ENCODE measurements around the gene BLOC1S1.

BLOC1S1 gene

GRCh38 chr12:55671746-55672145 is 44.1 kb upstream of the BLOC1S1 start:
- no peak for TF ChIP-seq FOXM1 (IDR thresholded peaks at IDR 0.05; ENCODE audit: borderline replicate concordance, low read depth)
- no peak for TF ChIP-seq TEAD4 (IDR thresholded peaks at IDR 0.05)

GRCh38 chr12:55673638-55674037 is 42.2 kb upstream of the BLOC1S1 start:
- TF ChIP-seq TCF12 (IDR thresholded peaks at IDR 0.05; ENCODE audit: low read depth): no peak

- TF ChIP-seq FOXM1 (IDR thresholded peaks at IDR 0.05; ENCODE audit: borderline replicate concordance, low read depth) (no peak), TCF12 (IDR thresholded peaks at IDR 0.05; ENCODE audit: low read depth) (no peak), ZBTB7A (IDR thresholded peaks at IDR 0.05; ENCODE audit: low read depth) (no peak), REST (IDR thresholded peaks at IDR 0.05; ENCODE audit: low read depth) (no peak), YY1 (IDR thresholded peaks at IDR 0.05; ENCODE audit: low read depth) (no peak), MAX (IDR thresholded peaks at IDR 0.05) (no peak), RAD21 (IDR thresholded peaks at IDR 0.05; ENCODE audit: low read depth) (no peak), TEAD4 (IDR thresholded peaks at IDR 0.05) (no peak), EGR1 (IDR thresholded peaks at IDR 0.05) (no peak)
Observed at GRCh38 chr12:55675666-55676065, 40.2 kb upstream of the BLOC1S1 start.

- no peak for TF ChIP-seq MAX (IDR thresholded peaks at IDR 0.05)
- no peak for TF ChIP-seq FOXM1 (IDR thresholded peaks at IDR 0.05; ENCODE audit: borderline replicate concordance, low read depth)
Observed at GRCh38 chr12:55676707-55677106, 39.1 kb upstream of the BLOC1S1 start.

GRCh38 chr12:55679691-55680090 is 36.2 kb upstream of the BLOC1S1 start:
- TF ChIP-seq MAX (IDR thresholded peaks at IDR 0.05): no peak
- TF ChIP-seq YY1 (IDR thresholded peaks at IDR 0.05; ENCODE audit: low read depth): no peak

- TF ChIP-seq YY1 (IDR thresholded peaks at IDR 0.05; ENCODE audit: low read depth) (peak; percentile 27; the same call in 1 of the 2 replicates), NFIC (IDR thresholded peaks at IDR 0.05) (peak; percentile 62; the same call in 1 of the 2 replicates), EP300 (IDR thresholded peaks at IDR 0.05; ENCODE audit: borderline replicate concordance) (peak; percentile 38; the same call in 1 of the 2 replicates), REST (IDR thresholded peaks at IDR 0.05; ENCODE audit: low read depth) (no peak), USF1 (IDR thresholded peaks at IDR 0.05) (no peak), EGR1 (IDR thresholded peaks at IDR 0.05) (peak; percentile 97), TEAD4 (IDR thresholded peaks at IDR 0.05) (peak; percentile 91), ZBTB7A (IDR thresholded peaks at IDR 0.05; ENCODE audit: low read depth) (peak; percentile 91), CREB1 (IDR thresholded peaks at IDR 0.05; ENCODE audit: low read depth) (no peak), TAF1 (IDR thresholded peaks at IDR 0.05; ENCODE audit: low read depth) (peak; percentile 55; the same call in 1 of the 2 replicates), MAX (IDR thresholded peaks at IDR 0.05) (no peak; the same call in 1 of the 2 replicates), FOXM1 (IDR thresholded peaks at IDR 0.05; ENCODE audit: borderline replicate concordance, low read depth) (peak; percentile 53; the same call in 1 of the 2 replicates), RAD21 (IDR thresholded peaks at IDR 0.05; ENCODE audit: low read depth) (peak; percentile 54), TCF12 (IDR thresholded peaks at IDR 0.05; ENCODE audit: low read depth) (peak; percentile 70; the same call in 1 of the 2 replicates), CEBPB (IDR thresholded peaks at IDR 0.05) (0 out of 2 replicates have a peak, but pooled peaks have one; percentile 24)
Observed at GRCh38 chr12:55681142-55682077, 34.4 kb upstream of the BLOC1S1 start.

All from Ishikawa (cell line).